HG03066 (cell line): ENCODE data around the gene RNF222.
"Not testable (repeated sequence)": the region's sequence is repeated elsewhere in the genome, so short reads cannot be mapped to it uniquely, and the experiment has no call there.

Experiments
- ATAC-seq: cut with Tn5 transposase; IDR thresholded peaks from one replicate; pipeline ENCODE4 v1.9.1; 2021; ENCODE audit warnings: low read depth; ENCODE audit not compliant: unreplicated experiment

The RNF222 gene

DNA sequence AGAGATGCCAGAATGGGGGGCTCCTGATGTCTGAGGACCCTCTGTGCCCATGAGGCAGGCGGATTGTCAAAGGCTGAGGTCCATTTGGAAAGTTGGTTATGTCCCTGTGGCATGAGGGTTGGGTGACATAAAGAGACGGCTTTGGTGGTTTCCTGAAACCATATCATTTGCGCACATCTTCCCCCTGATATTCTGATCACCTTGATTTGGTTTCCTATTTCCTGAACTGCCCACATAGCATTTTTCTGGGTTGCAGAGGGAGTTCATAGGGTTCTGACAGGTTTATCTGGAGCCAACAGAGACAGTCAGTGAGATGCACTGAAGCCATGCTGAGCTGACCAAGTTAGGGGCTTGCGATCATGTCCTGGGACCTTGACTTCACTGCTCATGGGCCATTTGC is 15.7 kb upstream of the RNF222 start:
- ATAC-seq, result no peak

DNA sequence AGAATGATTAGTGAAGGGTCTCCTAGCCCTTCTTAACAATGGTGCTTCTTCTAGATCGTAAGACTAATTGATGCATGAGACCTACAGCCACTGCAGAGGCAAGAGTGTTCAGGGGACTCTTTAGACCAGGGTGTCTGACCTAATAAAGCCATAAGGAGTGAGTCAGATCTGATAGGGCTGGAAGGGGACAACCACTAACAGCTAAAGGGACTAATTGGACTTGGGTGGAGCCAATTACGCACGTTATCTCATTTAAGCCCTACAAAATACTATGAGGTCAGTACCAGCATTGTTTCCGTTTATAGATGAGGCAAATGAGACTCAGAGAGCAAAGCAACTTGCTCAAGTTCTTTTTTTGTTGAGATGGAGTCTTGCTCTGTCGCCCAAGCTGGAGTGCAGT is 14.5 kb upstream of the RNF222 start:
- ATAC-seq, result no peak

DNA sequence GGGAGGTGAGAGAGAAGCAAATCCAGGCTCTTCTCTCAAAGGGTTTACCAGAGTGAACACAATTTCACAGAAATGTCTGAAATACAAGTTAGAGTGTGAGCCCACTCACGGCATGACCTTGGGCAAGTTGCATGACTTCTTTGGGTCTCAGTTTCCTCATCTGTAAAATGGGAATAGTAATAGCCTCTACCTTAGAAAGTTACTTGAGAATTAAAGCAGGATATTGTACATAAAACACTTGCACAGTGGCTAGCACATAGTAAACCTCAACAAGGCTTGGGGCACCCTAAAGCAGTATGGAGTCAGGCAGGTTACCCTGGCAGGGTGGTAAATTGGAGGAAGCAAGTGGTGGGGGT is 13.2 kb upstream of the RNF222 start:
- no peak for ATAC-seq

DNA sequence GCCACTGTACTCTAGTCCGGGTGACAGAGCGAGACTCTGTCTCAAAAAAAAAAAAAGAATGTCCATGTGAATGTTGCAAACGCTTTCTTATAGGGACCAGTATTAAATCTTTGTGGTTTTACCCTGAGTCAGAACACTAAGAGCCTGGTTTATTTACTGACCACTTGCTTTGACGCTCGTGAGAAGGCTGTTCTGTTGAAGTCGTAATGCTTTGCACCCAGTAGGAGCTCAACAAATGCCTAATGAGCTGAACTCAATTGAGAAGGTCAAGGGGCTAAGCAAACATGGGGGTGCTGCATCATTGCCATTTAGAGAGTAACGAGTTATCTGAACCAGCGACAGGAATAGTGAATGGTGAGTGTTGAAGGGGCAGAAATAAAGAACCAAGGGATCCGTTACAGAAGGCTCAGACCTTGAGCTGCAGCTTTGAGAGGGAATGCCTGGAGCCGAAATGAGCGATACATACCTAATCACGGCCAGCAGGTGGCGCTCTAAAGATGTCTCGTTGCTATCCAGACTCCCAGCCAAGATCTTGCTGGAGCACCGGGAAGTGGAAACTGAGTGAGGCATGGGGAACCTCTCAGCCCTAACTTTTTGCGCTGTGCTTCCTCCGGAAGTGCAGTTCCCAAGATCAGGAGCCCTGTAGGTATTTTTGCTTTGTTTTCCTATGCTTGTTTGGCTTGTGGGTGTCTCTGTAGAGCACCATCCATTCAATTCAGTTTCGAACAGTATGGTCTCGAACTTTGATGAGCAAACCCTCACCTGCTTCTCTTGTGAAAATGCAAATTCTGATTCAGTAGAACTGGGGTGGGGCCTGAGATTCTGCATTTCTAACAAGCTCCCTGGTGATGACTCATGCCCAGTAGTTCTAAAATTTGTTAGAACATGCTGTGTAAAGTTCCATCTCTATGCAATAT is 12.6 kb upstream of the RNF222 start:
- no peak for ATAC-seq

DNA sequence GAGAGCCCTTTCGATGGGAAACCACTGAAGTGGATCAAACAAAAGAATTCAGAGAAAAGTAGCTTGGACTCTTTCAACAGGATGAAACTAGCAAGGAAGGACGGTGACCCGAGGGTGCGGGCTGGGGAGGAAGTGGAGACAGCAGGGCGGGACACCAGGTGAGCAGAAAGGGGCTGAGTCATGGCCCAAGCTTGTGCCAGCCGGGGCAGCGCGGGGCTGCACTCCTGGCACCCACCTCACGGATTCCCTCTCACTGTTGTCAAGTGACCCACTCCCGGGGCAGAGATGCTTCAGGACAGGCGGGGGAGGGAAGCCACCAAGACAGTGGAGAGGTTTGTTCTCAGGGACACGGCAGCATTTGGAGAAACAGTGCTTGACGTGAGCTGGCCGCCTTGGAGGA is 10.7 kb upstream of the RNF222 start:
- no peak for ATAC-seq

DNA sequence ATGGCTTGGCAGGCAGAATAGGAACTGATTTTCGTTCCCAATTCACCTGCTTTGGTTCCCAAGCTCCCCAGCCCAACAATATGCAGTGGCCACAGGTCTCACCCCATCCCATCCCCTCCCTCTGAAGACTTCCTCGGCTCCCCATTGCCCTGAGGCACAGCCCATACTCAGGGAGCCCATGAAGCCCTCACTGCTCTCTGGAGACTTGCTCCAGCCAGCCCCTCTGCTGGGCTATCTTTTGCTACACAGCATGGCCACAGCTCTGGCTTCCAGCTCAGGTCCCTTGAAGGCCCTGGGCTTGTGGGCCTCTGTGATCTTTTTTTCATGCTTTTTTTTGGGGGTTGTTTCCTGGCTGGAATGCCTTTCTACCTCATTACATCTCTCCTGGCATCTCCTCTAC is 8.5 kb upstream of the RNF222 start:
- ATAC-seq, result no peak

DNA sequence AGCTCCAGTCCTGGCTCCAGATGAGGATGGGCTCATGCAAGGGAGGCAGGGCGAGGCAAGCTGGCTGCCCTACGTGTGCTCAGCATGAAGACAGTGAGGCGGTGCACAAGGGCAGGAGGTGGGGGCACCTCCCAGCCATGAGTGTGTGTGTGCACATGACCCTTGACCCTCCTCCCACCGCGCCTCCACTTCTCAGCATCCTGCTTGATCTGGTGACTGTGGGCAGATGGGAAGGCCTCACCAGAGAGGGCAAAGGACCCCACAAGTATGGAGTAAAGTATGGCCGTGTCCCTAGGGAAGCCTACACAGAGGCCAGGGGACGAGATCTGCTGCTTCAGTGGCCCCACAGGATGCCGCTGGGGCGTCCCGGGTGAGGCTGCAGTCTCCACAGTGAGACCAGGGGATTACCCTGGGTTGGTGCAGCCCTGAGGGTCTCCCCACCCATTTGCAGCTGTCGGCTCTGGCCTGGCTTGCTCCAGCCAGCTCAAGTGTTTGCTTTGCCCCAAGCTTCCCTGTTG is 7.9 kb upstream of the RNF222 start:
- no peak for ATAC-seq

DNA sequence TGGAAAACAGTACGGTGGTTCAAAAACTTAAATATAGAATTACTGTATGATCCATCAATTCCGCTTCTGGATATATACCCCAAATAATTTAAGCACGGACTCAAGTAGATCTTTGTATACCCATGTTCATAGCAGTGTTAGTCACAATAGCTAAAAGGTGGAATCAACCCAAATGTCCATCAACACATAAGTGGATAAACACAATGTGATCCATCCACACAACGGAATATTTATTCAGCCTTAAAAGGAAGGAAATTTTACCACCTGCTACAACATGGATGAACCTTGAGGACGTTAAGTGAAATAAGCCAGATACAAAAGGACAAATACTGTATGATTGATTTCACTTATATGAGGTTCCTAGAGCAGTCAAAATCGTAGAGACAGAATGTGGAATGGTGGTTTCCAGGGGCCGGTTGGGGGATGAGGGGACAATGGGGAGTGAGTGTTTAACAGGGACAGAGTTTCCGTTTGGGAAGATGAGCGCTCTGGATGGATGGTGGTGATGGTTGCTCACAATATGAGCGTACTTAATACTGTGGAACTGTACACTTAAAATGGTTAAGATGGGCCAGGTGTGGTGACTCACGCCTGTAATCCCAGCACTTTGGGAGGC is 5.4 kb upstream of the RNF222 start:
- ATAC-seq, result no peak

DNA sequence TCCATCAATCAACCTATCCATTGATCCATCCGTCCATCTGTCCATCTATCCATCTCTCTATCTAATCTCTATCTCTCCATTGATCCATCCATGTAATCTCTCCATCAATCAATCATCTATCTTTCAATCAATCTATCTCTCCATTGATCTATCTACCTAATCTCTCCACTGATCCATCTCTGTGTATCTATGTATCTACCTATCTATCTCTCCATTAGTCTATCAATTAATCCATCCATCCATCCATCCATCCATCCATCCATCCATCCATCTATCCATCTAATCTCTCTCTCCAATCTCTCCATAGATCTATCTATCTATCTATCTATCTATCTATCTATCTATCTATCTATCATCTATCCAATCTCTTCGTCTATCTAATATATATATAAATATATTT is 3.5 kb upstream of the RNF222 start:
- ATAC-seq, result no peak

DNA sequence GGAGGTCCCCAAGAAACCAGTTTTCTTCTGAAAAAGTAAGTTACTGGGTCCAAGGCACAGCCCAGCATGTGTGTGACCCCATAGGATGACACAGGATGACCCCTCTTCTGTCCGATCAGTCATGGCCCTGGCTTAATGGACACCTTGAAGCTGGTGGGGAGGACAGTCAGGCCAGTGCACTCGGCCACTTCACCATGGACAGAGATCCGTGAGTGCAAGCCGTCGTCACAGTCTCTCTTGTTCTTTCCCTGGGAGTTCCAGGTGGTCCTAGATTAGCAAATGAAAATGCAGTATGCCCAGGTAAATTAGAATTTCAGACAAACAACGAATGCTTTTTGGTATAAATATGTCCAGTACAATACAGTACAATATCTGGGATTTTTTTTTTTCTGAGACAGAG is 1.4 kb upstream of the RNF222 start:
- no peak for ATAC-seq

DNA sequence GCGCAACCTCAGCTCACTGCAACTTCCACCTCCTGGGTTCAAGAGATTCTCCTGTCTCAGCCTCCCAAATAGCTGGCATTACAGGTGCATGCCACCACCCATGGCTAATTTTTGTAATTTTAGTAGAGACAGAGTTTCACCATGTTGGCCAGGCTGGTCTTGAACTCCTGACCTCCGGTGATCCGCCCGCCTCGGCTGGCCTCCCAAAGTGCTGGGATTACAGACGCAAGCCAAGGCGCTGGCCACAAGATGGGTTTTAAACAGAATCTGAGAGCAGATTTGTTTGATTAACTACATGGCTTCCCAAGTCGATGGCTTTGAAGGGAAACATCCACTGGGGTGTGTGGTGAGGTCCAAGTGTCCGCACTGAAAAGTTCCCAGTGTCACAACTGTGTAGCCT is 3.1 kb downstream of the RNF222 start:
- not testable (repeated sequence) for ATAC-seq

DNA sequence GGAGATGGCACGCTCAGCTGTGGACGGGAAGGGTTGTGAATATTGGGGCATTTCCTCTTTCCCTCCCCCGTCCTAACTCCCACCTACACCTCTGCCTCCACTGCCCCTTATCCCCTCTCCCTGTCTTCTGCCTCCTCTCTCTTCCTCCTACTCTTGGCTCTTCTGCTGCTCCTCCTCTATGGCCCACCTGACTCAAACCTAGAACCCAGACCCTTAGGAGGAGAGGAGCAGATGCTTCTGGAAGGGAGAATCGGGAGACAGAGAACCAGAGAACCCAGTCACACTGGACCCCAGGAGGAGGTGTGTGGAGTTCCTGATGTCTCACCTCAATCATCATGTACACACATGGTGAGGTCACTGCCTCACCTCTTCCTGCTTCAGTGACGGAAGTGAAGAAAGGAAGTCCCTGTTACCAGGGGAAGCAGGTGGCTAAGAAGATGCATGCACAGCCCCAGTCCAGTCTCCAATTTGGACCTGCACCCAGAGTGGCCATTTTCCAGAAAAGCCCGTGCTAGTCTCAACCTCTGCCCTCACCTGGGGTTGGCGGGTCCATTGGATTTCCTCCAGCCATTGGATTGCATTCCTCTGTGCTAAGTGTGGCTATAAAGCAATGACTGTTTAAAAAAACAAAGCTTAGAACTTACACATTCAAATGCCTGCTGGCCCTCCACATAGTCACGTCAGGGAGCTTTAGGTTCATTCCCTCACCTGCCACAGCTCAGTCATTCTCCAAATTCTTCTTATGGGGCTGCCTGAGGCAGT is 4.0 kb downstream of the RNF222 start:
- ATAC-seq, result no peak

DNA sequence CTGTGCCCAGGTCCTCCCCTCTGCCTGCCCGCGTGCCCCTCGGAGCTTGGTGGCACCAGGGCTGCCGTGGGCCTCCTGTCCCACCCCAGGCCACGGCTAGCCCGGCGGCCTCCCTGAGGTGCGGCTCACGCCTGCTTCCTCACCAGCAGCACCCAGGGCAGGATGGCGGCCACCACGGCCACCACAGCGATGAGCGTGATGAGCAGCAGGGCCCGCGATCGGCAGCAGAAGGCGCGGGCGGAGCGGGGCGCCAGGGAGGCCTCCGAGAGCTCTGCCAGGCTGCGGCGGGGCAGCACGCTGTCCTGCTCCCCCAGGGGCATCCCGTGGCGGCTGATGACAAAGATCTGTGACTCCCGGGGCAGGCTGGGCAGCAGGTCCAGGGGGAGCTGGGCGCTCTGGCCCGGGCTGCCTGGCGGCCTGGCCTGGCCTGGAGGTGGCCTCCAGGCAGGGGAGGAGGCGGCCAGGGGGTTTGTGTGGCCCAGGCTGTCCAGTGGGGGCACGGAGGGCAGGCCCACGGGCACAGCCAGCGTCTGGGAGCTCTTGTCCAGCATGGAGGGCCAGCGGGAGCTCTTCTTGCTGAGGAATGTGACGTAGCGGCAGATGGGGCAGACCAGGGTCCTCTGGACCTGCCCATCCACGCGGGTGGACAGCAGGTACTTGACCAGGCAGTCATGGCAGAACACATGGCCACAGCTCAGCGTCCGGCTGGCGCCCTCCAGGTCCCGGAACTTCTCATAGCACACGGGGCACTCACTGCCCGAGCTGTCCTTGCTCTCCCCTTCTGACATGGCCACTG is 4.8 kb downstream of the RNF222 start:
- no peak for ATAC-seq

DNA sequence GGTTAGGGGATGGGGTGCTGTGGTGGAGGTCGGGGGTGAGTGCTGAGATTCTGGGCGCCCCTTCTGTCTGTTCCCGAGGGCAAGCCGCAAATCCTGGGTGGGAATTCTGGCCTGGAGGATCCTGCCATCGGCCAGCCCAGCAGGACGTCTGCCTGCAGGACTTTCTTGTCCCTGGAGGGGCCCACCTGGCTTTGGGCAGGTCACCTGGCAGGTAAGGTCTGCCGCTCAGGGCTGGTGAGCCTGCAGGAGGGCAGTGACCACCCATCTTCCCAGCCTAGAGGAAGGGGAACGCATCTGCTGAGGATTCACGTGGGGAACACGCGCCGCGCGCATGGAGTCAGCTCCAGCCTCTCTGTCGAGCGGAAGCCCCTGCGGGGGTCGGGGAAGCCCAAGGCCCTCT is 5.4 kb downstream of the RNF222 start:
- no peak for ATAC-seq

DNA sequence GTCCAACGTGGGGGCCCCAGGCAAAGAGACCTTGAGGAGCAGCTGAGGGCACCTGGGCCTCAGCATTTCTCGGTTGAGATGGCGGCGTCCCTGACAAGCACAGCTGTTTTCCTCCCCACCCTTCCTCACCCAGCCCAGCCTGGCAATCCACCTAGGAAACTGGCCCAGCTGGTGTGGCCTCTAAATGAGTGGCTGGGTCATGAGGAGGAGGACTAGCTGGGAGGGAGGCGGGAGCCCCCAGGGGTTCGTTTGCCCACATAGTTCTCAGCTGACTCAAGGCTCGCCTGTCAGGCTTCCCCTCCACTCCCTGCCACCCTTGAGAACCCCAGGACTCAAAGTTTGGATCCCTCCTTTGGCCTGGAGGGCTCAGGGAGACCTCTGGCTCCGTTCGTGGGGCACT is 5.9 kb downstream of the RNF222 start:
- no peak for ATAC-seq

DNA sequence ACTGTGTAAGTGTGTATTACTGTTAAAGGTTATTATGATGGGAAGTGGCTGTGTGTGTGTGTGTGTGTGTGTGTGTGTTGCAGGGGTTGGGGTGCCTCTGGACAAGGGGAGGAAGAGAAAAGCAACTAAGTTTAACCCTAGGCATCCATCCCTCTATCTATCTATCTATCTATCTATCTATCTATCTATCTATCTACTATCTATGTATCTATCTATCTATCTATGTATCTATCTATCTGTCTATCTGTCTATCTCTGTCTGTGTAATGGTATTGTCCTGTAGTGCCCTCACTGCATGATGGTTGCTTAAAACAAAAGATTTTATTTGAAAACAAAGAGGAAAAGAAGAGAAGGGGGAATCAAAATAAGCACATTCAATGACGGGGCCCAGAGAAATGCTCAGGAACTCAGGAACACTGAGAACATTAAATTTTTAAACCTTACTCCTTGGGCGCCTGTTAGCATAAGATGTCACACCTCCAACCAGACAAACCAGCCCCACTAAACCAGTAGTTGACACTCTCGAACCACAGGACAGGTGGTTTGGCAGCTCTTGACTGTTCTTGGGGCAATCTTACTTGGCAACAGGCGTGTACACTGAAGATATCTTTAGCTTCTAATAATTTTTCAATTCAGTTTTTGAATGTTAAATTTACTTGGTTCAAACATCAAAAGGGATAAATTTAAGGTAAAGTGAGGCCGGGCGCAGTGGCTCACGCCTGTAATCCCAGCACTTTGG is 9.5 kb downstream of the RNF222 start:
- ATAC-seq, result no peak

DNA sequence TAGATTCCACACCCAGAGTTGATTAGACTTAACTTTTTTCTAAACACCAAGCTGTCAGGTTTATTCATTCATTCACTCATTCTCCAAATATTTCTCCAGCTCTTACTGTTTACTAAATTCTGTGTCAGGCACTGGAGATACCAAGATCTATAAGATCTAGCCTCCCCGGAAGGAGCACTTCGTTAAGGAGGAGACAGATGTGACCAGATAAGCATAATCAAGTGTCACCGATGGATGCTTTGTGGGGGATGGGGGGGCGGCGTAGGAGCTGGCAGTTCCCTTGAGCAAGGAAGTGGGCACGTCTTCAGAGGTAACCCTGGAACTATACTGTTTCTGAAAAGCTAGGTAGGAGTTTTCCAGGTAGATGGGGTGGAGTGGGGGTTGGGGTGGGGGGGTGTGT is 10.8 kb downstream of the RNF222 start:
- no peak for ATAC-seq

DNA sequence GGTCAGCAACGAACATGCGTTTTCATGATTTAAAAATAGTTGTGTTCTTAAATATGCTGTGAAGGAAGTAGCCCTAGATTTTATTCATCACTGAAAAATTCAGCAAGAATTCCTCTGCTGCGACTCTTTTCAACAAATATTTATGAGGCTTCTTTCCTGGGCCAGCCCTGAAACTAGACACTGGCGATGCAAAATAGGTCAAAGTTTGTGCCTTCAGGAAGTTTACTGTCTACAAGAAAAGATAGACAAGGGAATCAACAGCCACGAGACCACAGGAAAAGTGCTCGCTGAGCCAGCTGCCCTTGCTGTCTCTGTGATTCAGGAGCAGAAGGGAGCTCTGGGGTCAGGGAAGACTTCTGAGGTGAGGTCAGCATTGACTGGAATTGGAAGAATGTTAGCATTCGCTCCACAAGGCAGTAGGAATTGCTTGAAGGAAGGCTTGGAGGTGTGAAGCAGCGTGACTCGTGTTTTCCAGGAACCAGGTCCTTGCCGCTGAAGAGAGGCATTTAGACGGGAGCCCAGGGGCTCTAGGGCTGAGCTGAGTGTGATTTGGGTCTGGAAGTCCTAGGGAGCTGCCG is 12.7 kb downstream of the RNF222 start:
- ATAC-seq, result no peak

DNA sequence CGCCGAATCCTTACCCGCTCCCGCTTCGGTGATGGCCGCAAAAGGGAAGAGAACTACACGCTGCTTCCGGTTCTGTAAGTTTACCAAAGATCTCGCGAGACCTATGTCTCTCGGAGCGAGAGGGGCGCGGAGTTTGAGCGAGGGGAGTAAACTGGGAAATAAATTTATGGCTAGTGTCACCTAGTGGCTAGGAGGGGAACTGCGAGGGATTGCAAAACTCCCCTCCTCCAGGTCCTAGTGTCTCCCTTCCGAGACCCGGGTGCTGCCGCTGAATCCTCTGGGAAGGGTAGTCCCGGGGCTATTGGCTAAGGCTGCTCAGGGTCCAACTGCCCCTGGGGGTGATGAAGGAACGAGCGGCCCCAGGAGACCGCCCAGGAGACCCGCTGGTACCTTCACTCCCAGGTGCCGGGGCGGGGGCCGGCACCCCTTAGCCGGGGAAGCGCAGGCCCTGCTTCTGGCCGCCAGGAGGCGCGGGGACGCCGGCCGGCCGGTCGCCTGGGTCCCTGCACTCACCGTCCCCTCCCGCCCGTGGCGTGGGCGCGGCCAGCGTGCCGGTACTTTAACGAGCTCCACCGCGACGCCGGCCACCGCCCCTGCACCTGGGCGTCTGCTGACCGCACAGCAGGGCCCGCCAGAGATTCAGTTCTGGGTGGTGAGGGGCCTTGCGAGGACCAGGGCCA is 14.3 kb downstream of the RNF222 start, which contains the start of gene RPL26:
Gene RPL26 (minus strand): TSS at position 51 of the 680 bp plus-strand sequence. CDS start 883 bp downstream, outside the sequence.
- ATAC-seq, result peak; percentile 83
